DND-41 (cell line): ENCODE measurements around the gene WASF1.

Source experiments
- ATAC-seq: fragments of 200-7000 bp; cut with Tn5 transposase; 3 replicates; pipeline ENCODE4 v1.9.1; 2021; ENCODE audit warnings: low read depth; ENCODE audit not compliant: insufficient read depth
- DNase-seq: peaks from one replicate; pipeline ENCODE4 v3.0.0-alpha.2; 2020
- H2AFZ ChIP-seq: 2 replicates; pipeline ENCODE4 v1.6.0; 2012; ENCODE audit warnings: low read depth, low read length
- H3K27ac ChIP-seq: 2 replicates; pipeline ENCODE4 v1.5.1; 2012; ENCODE audit warnings: low read length, inconsistent platforms
- H3K27me3 ChIP-seq: fragments of 200-600 bp; sonication (generic); 2 replicates; pipeline ENCODE4 v1.6.0; 2012; ENCODE audit warnings: low read length, mild to moderate bottlenecking, inconsistent platforms; ENCODE audit not compliant: insufficient read depth, poor library complexity
- H3K36me3 ChIP-seq: 2 replicates; pipeline ENCODE4 v1.5.1; 2012; ENCODE audit warnings: low read length, inconsistent platforms; ENCODE audit not compliant: insufficient read depth
- H3K4me1 ChIP-seq: 2 replicates; pipeline ENCODE4 v1.5.1; 2012; ENCODE audit warnings: mild to moderate bottlenecking, low read length; ENCODE audit not compliant: insufficient read depth
- H3K4me2 ChIP-seq: 2 replicates; pipeline ENCODE4 v1.6.0; 2012; ENCODE audit warnings: mild to moderate bottlenecking, moderate library complexity, low read length, inconsistent platforms; ENCODE audit not compliant: insufficient read depth
- H3K4me3 ChIP-seq, 2 experiments: fragments of 200-600 bp in 1 of 2; shearing (Covaris generic) in 1 of 2; 2 replicates each; pipeline ENCODE4 v1.5.1; 2012 to 2016; ENCODE audit warnings: inconsistent platforms in 2 of 2, low read length in 2 of 2, mild to moderate bottlenecking in 2 of 2, low read depth in 1 of 2, moderate library complexity in 1 of 2
- H3K79me2 ChIP-seq: 2 replicates; pipeline ENCODE4 v1.6.0; 2012; ENCODE audit warnings: low read length, inconsistent platforms; ENCODE audit not compliant: insufficient read depth
- H3K9ac ChIP-seq: 2 replicates; pipeline ENCODE4 v1.6.0; 2012; ENCODE audit warnings: low read depth, mild to moderate bottlenecking, inconsistent platforms, low read length, moderate library complexity
- H3K9me3 ChIP-seq: 2 replicates; pipeline ENCODE4 v1.5.1; 2012; ENCODE audit warnings: low read length, moderate library complexity, mild to moderate bottlenecking, inconsistent platforms; ENCODE audit not compliant: insufficient read depth, severe bottlenecking
- H4K20me1 ChIP-seq: 2 replicates; pipeline ENCODE4 v1.6.0; 2012; ENCODE audit warnings: low read length; ENCODE audit not compliant: insufficient read depth
- CTCF ChIP-seq: IDR thresholded peaks from 2 replicates; pipeline ENCODE4 v1.5.1; 2012; ENCODE audit warnings: borderline replicate concordance, low read length, moderate library complexity, mild to moderate bottlenecking; ENCODE audit not compliant: poor library complexity, severe bottlenecking; ENCODE audit errors: extremely low read depth
- EZH2 ChIP-seq: IDR thresholded peaks from 3 replicates; pipeline ENCODE4 v1.6.1; 2012; ENCODE audit warnings: borderline replicate concordance, low read depth, mild to moderate bottlenecking, moderate library complexity, low read length, inconsistent platforms; ENCODE audit not compliant: severe bottlenecking

The WASF1 gene

GRCh38 chr6:110093981-110094380 lies 85.5 kb downstream of the WASF1 start:
- Histone ChIP-seq H3K27me3 (no peaks in the 10 kb centered on the region), H3K4me3 (no peak overlapping the region), H3K36me3 (peaks cover 4% of the 10 kb centered on the region; the same call in 1 of the 2 replicates), H3K27ac (no peak overlapping the region), H3K4me1 (no peaks in the 10 kb centered on the region), H2AFZ (no peak overlapping the region), H3K9ac (no peak overlapping the region), H3K4me2 (no peak overlapping the region), H4K20me1 (no peaks in the 10 kb centered on the region), H3K79me2 (no peaks in the 10 kb centered on the region), H3K9me3 (no peaks in the 10 kb centered on the region)
- TF ChIP-seq EZH2 (no peak), CTCF (no peak)
- ATAC-seq (no peak), DNase-seq (no peak)

DNA sequence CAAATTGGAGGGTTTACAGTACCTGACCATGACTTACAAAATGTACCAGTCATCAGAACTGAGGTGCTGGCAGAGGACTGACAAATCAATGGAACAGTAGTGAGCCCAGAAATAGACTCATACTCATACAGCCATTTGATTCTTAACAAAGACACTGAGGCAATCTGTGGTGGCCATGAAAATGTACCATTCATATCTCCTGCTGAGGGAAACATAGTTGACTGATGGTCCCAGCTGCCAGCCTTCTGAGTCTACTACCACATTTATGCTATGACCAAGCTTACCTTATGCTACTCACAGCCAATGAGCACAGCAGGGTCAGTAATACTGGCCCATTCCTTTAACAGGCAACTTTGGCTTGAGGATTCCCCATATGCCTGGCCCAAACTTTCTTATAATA lies 88.6 kb downstream of the WASF1 start:
- no peak overlapping the region for H3K27ac ChIP-seq
- H3K9me3 ChIP-seq, result no peaks in the 10 kb centered on the region
- no peak for TF ChIP-seq CTCF
- no peak for TF ChIP-seq EZH2
- no peak overlapping the region for H3K9ac ChIP-seq
- no peaks in the 10 kb centered on the region for H4K20me1 ChIP-seq
- no peaks in the 10 kb centered on the region for H3K4me1 ChIP-seq
- no peak overlapping the region for H3K4me2 ChIP-seq
- H3K79me2 ChIP-seq, result no peaks in the 10 kb centered on the region
- H3K27me3 ChIP-seq, result no peaks in the 10 kb centered on the region
- no peak overlapping the region for H2AFZ ChIP-seq
- ATAC-seq, result no peak
- DNase-seq, result no peak
- H3K4me3 ChIP-seq, result no peak overlapping the region
- no peaks in the 10 kb centered on the region for H3K36me3 ChIP-seq

GRCh38 chr6:110089323-110089722 lies 90.1 kb downstream of the WASF1 start:
- Histone ChIP-seq H3K4me2 (no peak overlapping the region), H3K4me1 (no peaks in the 10 kb centered on the region), H3K9me3 (no peaks in the 10 kb centered on the region), H2AFZ (no peak overlapping the region), H4K20me1 (no peaks in the 10 kb centered on the region), H3K27ac (no peak overlapping the region), H3K79me2 (no peaks in the 10 kb centered on the region), H3K27me3 (no peaks in the 10 kb centered on the region), H3K36me3 (no peaks in the 10 kb centered on the region), H3K4me3 (no peak overlapping the region), H3K9ac (no peak overlapping the region)
- DNase-seq (no peak), ATAC-seq (no peak)
- TF ChIP-seq EZH2 (no peak), CTCF (no peak)

- no peak overlapping the region for H3K4me3 ChIP-seq
- no peak overlapping the region for H3K9ac ChIP-seq
- no peaks in the 10 kb centered on the region for H4K20me1 ChIP-seq
- no peak overlapping the region for H3K27ac ChIP-seq
- H3K9me3 ChIP-seq, result no peaks in the 10 kb centered on the region
- no peaks in the 10 kb centered on the region for H3K27me3 ChIP-seq
- DNase-seq (no peak), ATAC-seq (no peak)
- H3K79me2 ChIP-seq, result no peaks in the 10 kb centered on the region
- TF ChIP-seq EZH2 (no peak), CTCF (no peak)
- no peak overlapping the region for H2AFZ ChIP-seq
- H3K4me1 ChIP-seq, result no peaks in the 10 kb centered on the region
- no peaks in the 10 kb centered on the region for H3K36me3 ChIP-seq
- no peak overlapping the region for H3K4me2 ChIP-seq
These were observed 94.2 kb downstream of the WASF1 start for GRCh38 chr6:110085285-110085684.
